Prostate gland (tissue), 2 donors: Measurements from ENCODE around the gene PSMD11. TPM values are rescaled to one million over a fixed set of nuclear protein-coding genes. Genes with fewer than 3 reads are reported as not detected.
"Not testable (repeated sequence)": the region's sequence is repeated elsewhere in the genome, so short reads cannot be mapped to it uniquely, and the experiment has no call there.

ENCODE experiments used
- DNase-seq: peaks from one replicate; pipeline ENCODE4 v3.0.0-alpha.2; 2019; ENCODE audit warnings: low spot score
- H3K27ac ChIP-seq, 2 donors: fragments of 200-600 bp; sonication (generic); 2 replicates each; pipeline ENCODE4 v1.5.1; 2017 to 2019
- H3K27me3 ChIP-seq: fragments of 200-600 bp; sonication (generic); replicated peaks from 2 replicates; pipeline ENCODE4 v1.5.1; 2019; ENCODE audit not compliant: insufficient read depth
- H3K36me3 ChIP-seq, 2 donors: fragments of 200-600 bp; sonication (generic); 1 replicate in 1 of 2; 2 replicates in 1 of 2; pipeline versions ENCODE4 v1.5.1 to v1.8.1; 2017 to 2019
- H3K4me1 ChIP-seq: fragments of 200-600 bp; sonication (generic); replicated peaks from 2 replicates; pipeline ENCODE4 v1.5.1; 2019
- H3K4me3 ChIP-seq, 2 donors: fragments of 200-600 bp; sonication (generic); 2 replicates each; pipeline ENCODE4 v1.5.1; 2017 to 2019
- H3K9me3 ChIP-seq: fragments of 200-600 bp; sonication (generic); 2 replicates; pipeline ENCODE4 v1.5.1; 2017
- POLR2A ChIP-seq: fragments of 450-650 bp; IDR thresholded peaks from one replicate; pipeline ENCODE4 v1.6.1; 2016; ENCODE audit warnings: antibody characterized with exemption, mild to moderate bottlenecking
- POLR2AphosphoS5 ChIP-seq: sonication (generic); formaldehyde crosslinking; IDR thresholded peaks from one replicate; pipeline ENCODE4 v1.6.1; 2017; ENCODE audit warnings: antibody characterized with exemption
- WGBS: methylation state at CpG from one replicate; pipeline ENCODE4 v1.1.5; 2018; 5-methylcytosine and 5-hydroxymethylcytosine counted together
- intact Hi-C: fragments of 100-400 bp; cut with DNase I; formaldehyde crosslinking; loops from one replicate; pipeline ENCODE4 v1.14.2; 2022
- total RNA-seq, 2 donors: library from RNA; depleted of rRNA; stranded (reverse); fragments of >200 nt; gene quantifications; one replicate each; pipeline ENCODE4 v1.1.0, GENCODE V29; 2016
- TF ChIP-seq, protein P1 (sequence below), 4 experiments: fragments of 200-600 bp in 2 of 4; fragments of 450-650 bp in 2 of 4; sonication (generic) in 2 of 4; IDR thresholded peaks; 1 replicate in 3 of 4; 2 replicates in 1 of 4; pipeline ENCODE4 v1.5.1; 2016 to 2019; ENCODE audit warnings: antibody characterized with exemption in 4 of 4, mild to moderate bottlenecking in 2 of 4, moderate library complexity in 2 of 4

The PSMD11 gene
- total RNA-seq, 2 donors from 2014 or later, result 47.4 to 53.3 TPM

GRCh38 chr17:32445497-32445896, 1.2 kb downstream of the PSMD11 start:
- TF ChIP-seq, protein P1, sequence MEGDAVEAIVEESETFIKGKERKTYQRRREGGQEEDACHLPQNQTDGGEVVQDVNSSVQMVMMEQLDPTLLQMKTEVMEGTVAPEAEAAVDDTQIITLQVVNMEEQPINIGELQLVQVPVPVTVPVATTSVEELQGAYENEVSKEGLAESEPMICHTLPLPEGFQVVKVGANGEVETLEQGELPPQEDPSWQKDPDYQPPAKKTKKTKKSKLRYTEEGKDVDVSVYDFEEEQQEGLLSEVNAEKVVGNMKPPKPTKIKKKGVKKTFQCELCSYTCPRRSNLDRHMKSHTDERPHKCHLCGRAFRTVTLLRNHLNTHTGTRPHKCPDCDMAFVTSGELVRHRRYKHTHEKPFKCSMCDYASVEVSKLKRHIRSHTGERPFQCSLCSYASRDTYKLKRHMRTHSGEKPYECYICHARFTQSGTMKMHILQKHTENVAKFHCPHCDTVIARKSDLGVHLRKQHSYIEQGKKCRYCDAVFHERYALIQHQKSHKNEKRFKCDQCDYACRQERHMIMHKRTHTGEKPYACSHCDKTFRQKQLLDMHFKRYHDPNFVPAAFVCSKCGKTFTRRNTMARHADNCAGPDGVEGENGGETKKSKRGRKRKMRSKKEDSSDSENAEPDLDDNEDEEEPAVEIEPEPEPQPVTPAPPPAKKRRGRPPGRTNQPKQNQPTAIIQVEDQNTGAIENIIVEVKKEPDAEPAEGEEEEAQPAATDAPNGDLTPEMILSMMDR (IDR thresholded peaks at IDR 0.05), result no peak
- intact Hi-C loops, result no loop called here
- H3K36me3 ChIP-seq, result peaks cover 2 to 12% of the 10 kb centered on the region in 2 donors
- no peaks in the 10 kb centered on the region for H3K27me3 ChIP-seq
- H3K27ac ChIP-seq, result peak overlapping the region in 1 of 2 donors; percentile 78
- peaks cover 5% of the 10 kb centered on the region for H3K4me1 ChIP-seq
- 16% methylated on average over 6 of the region's 6 CpGs for WGBS
- no peak for DNase-seq
- H3K9me3 ChIP-seq, result no peaks in the 10 kb centered on the region
- peak overlapping the region; percentile 91 to 95 for H3K4me3 ChIP-seq

- Histone ChIP-seq H3K27me3 (no peaks in the 10 kb centered on the region), H3K4me1 (peaks cover 5% of the 10 kb centered on the region), H3K36me3 (peaks cover 2 to 12% of the 10 kb centered on the region in 2 donors), H3K27ac (no peak overlapping the region), H3K4me3 (peak overlapping the region in 1 of 2 donors; percentile 91), H3K9me3 (no peaks in the 10 kb centered on the region)
- WGBS, result 68% methylated on average over 2 of the region's 2 CpGs
- no peak for DNase-seq
- no peak for TF ChIP-seq POLR2AphosphoS5
- TF ChIP-seq, protein P1 (IDR thresholded peaks at IDR 0.05), result no peak
- TF ChIP-seq POLR2A, result no peak
- intact Hi-C loops, result no loop called here
Measured at GRCh38 chr17:32445971-32446370, 1.7 kb downstream of the PSMD11 start.

DNA sequence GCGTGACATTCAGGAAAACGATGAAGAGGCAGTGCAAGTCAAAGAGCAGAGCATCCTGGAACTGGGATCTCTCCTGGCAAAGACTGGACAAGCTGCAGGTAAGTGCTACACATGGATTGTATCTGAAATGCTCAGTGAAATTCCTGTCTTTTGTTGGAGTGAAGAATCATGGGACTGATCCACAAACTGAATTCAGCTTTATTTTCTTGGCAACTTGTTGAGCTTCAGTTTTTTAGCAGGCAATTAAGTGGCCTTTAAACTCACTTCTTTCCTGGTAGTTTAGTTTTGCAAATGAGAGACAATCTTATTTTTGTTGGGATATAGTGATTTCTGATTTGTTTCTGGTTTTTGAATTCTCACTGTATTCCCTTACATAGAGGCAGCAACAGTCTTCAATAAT, 2.6 kb downstream of the PSMD11 start:
- Histone ChIP-seq H3K4me3 (no peak overlapping the region), H3K36me3 (peaks cover 2 to 12% of the 10 kb centered on the region in 2 donors), H3K4me1 (peaks cover 5% of the 10 kb centered on the region), H3K27ac (no peak overlapping the region), H3K27me3 (no peaks in the 10 kb centered on the region), H3K9me3 (no peaks in the 10 kb centered on the region)
- DNase-seq, result no peak
- WGBS, result 67% methylated on average over 2 of the region's 2 CpGs
- TF ChIP-seq, protein P1 (IDR thresholded peaks at IDR 0.05), result no peak
- TF ChIP-seq POLR2AphosphoS5 (no peak), POLR2A (no peak)
- intact Hi-C loops, result no loop called here

DNA sequence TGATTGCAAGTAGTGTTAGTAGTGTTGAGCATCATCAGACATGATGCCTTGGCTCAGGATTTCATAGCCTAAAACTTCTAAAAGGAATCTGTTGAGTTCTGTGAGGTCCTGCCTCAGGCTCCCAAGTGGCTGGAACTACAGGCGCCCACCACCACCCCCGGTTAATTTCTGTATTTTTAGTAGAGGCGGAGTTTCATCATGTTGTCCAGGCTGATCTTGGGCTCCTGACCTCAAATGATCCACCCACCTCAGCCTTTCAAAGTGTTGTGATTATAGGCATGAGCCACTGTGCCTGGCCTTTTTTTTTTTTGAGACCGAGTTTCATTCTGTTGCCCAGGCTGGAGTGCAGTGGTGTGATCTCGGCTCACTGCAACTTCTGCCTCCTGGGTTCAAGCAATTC, 5.7 kb downstream of the PSMD11 start:
- Histone ChIP-seq H3K4me1 (peaks cover 5% of the 10 kb centered on the region), H3K36me3 (peaks cover 4 to 12% of the 10 kb centered on the region in 2 donors), H3K27ac (no peak overlapping the region), H3K9me3 (no peaks in the 10 kb centered on the region), H3K27me3 (no peaks in the 10 kb centered on the region), H3K4me3 (no peak overlapping the region)
- 91% methylated on average over 5 of the region's 5 CpGs for WGBS
- DNase-seq, result no peak
- intact Hi-C loops, result no loop called here
- TF ChIP-seq, protein P1 (IDR thresholded peaks at IDR 0.05), result no peak
- TF ChIP-seq POLR2A (no peak), POLR2AphosphoS5 (no peak)

- DNase-seq, H3K4me1 ChIP-seq, H3K9me3 ChIP-seq, H3K27ac ChIP-seq, intact Hi-C loops, H3K27me3 ChIP-seq, H3K4me3 ChIP-seq: not testable (repeated sequence)
- H3K36me3 ChIP-seq, result peaks cover 4 to 12% of the 10 kb centered on the region in 2 donors
- WGBS, result 94% methylated on average over 6 of the region's 6 CpGs
Measured at GRCh38 chr17:32450379-32450778, 6.1 kb downstream of the PSMD11 start.
